GM19468 (cell line): ENCODE results near the gene ZSWIM3.

ENCODE experiments used
- ATAC-seq: cut with Tn5 transposase; IDR thresholded peaks from one replicate; pipeline ENCODE4 v1.9.1; 2021; ENCODE audit warnings: mild to moderate bottlenecking, moderate library complexity, moderate number of reproducible peaks; ENCODE audit not compliant: unreplicated experiment; ENCODE audit errors: extremely low read depth

The ZSWIM3 gene

GRCh38 chr20:45921337-45922189 lies 64.1 kb downstream of the ZSWIM3 start:
- ATAC-seq, result no peak

- ATAC-seq, result no peak
Observed at GRCh38 chr20:45924391-45925261, 67.2 kb downstream of the ZSWIM3 start.

- no peak for ATAC-seq
Observed at GRCh38 chr20:45925821-45926506, 68.5 kb downstream of the ZSWIM3 start.

GRCh38 chr20:45926731-45927070 lies 69.3 kb downstream of the ZSWIM3 start:
- ATAC-seq, result no peak

- ATAC-seq, result no peak
Observed at GRCh38 chr20:45927071-45927878, 69.9 kb downstream of the ZSWIM3 start.
